ENCODE data around the gene GPX6.
"Not testable (repeated sequence)": the region's sequence is repeated elsewhere in the genome, so short reads cannot be mapped to it uniquely, and the experiment has no call there.

The GPX6 gene

GRCh38 chr6:28525496-28526039, 10.0 kb upstream of the GPX6 start, which contains the start of gene GPX5:
Gene GPX5 (plus strand): TSS chr6:28525881. CDS start chr6:28526014, 133 bp downstream.
- no peak for DNase-seq (ENCODE audit: low read depth in 2 of 2)

DNA sequence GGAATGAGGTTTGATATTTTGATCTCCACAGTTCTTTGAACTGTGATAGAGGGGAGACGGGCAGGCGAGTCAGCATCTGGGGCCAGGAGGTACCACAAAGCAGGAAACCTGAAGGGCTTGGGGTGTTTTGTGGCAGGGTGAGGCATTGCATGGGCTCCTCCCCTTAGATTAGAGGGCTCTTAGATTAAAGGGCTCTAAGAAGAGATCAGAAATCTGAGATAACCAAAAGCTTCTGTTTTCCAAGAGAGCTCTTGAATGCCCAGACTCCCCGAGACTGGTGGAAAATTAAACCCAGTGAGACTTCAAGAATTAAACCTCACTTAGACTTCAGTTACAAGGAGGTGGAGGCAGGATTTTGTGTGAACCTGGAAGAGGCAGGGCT, 7.6 kb upstream of the GPX6 start:
- no peak for DNase-seq (ENCODE audit: low read depth in 2 of 2)

DNA sequence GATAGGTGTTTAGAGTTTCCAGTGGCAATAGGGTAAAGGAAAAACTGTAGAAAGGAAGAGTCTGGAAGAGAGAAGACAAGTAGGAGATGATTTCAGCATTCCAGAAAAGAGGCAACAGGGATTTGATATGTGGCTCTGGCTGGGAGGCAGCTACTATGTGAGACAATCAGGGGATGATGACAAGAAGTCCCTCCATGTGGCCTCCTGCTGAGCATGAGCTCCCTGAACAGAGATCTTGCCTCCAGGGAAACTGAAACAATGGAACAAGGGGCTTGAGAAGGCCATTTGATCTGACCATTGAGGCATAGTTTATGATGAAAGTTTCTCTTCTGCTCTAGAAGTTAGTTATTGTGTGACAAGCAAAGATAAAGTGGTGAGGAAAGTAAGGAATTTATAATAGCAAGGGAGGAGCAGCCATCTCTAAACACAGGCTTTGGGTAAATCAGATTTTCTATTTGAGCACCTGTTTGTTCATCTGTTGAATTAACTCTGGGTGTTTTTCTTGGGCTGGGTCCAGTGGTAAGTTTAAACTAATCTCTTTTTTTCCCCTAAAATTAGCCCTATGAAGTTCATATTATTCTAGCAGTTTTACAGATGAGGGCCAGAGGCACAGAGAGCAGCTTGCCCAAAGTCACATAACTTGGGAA, 7.1 kb upstream of the GPX6 start:
- no peak for DNase-seq (ENCODE audit: low read depth in 2 of 2)

DNA sequence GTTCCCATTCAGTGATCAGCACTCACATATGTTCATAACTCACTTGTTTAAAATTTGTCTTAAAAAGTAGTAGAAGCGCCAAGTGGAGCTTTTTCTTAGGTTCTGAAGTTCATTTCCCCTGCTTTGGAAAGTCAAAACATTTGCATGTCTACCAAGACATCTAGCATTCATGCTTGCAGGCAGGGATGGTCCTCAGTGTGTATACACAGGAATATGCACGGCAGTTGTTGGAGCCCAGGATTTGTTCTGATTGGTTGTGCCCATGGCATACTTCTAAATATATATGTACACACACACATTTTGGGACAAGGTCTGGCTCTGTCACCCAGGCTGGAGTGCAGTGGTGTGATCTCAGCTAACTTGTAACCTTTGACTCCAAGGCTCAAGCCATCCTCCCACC, 2.4 kb upstream of the GPX6 start:
- no peak for DNase-seq (ENCODE audit: low read depth in 2 of 2)

- not testable (repeated sequence) for DNase-seq (ENCODE audit: low read depth in 2 of 2)
Observed at GRCh38 chr6:28512387-28512786, 3.2 kb downstream of the GPX6 start.

GRCh38 chr6:28511628-28512300, 3.8 kb downstream of the GPX6 start:
- DNase-seq (ENCODE audit: low read depth in 2 of 2) = no peak

GRCh38 chr6:28506807-28507475, 8.7 kb downstream of the GPX6 start:
- no peak for DNase-seq (ENCODE audit: low read depth in 2 of 2)

DNA sequence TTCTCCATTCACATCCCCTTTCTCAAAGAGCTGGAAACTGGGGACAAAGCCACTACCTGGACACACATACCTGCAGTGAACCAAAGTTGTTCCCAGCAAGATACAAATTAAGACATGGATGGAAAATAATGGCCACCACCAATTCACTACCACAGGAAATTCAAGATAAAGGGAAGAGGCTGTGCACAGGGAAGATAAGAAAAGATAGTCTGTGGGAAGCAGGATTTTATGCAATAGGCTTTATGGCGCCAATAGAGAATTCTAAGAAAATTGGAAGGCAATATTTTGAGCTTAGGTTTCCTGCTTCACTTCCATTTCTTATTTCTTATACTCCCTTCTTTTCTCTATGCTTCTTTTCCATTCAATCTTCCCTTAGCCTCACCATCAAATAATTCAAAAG, 9.9 kb downstream of the GPX6 start:
- DNase-seq (ENCODE audit: low read depth in 2 of 2) = no peak

- not testable (repeated sequence) for DNase-seq (ENCODE audit: low read depth in 2 of 2)
Observed at GRCh38 chr6:28502709-28503305, 12.8 kb downstream of the GPX6 start.

GRCh38 chr6:28502136-28502535, 13.5 kb downstream of the GPX6 start:
- DNase-seq (ENCODE audit: low read depth in 2 of 2) = not testable (repeated sequence)

- no peak for DNase-seq (ENCODE audit: low read depth in 2 of 2)
Observed at GRCh38 chr6:28501259-28501658, 14.3 kb downstream of the GPX6 start.

DNA sequence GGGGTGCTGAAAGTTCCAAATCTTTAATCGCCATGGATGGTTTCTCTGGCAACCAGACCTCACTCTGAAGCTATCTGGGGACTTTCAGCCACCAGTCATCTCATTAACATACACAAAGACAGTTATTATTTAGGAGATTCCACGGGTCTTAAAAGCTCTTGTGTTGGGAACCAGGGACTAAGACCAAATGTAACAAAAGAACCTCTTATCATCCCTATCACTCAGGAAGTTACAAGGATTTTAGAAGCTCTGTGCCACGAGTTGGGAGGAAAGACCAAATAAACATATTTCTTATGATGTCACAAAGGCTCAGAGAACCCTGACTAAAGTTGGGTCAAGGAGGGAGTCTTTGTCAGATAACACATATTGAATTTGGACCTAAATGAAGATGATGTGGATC, 17.7 kb downstream of the GPX6 start:
- DNase-seq (ENCODE audit: low read depth in 2 of 2) = no peak

DNA sequence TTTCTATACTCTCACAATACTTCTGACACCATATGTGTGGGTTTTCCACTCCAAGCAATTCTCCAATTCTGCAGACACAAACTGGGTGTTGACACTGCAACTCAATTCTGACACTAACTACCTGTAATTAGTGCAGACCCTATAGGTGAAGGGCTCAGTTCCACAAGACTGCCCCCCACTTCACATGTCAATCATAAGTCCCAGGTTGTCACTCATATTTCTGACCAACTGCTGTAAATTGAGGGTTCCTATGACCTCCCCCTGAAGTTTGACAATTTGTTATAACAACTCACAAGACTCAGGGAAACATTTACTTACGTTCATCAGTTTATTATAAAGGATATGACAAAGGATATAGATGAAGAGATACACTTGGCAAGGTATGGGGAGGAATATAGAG, 18.3 kb downstream of the GPX6 start:
- DNase-seq (ENCODE audit: low read depth in 2 of 2) = no peak

- no peak for DNase-seq (ENCODE audit: low read depth in 2 of 2)
Observed at GRCh38 chr6:28496099-28496779, 19.4 kb downstream of the GPX6 start.

- no peak for DNase-seq (ENCODE audit: low read depth in 2 of 2)
Observed at GRCh38 chr6:28491984-28492317, 23.6 kb downstream of the GPX6 start.

DNA sequence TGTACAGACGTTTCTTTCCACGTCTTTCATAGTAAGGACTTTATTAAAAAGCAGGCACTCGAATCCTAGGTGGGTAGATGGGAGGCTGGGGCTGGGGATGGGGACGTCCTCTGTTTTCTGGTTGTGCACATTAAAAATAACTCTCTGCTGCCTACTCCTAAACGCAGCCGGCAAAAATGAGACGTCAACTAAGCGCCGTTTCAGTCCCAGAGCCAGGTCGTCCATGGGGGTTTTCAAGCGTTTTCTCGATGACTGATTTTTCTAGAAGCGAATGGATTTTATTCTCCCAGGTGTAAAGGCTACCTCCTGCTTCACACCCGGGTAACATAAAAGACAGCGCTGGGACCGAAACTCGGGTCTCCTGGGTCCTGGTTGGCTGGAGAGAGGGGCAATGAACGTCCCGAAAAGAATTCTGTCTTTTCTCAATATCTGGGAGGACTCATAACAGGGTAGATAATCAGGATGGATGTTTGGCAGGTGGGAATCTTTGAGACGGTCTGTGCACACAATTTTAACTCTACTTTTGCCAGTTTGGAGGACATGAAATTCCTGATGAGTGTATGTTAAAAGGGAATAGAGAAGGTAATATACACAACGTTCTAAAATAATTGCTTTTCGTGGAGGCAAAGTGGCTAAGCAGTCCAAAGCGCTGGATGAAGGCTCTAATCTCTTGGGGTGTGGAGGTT, 25.2 kb downstream of the GPX6 start:
- DNase-seq (ENCODE audit: low read depth in 2 of 2) = no peak

- peak; percentile 15 to 30 for DNase-seq (ENCODE audit: low read depth in 2 of 2)
Observed at GRCh38 chr6:28489366-28490204, 26.0 kb downstream of the GPX6 start.

DNA sequence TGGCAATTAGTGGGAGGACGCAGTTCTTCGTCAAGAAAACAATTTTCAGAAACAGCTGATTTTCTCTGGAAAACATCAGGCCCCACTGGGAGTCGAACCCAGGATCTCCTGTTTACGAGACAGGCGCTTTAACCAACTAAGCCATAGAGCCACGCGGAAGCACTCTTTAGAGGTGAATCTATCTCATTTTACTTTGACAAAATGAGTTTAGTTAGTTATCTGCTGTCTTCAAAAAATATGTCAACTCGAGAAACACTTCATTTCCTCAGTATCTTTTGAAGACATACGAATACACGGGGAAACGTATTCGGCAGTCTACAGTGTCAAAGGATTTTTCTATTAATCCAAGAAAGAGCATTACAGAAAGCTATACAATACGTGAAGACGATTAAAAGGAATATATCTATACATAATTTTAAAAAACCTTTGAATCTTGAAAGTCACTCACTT, 26.7 kb downstream of the GPX6 start:
- peak in 1 of 2 donors; percentile 14 for DNase-seq (ENCODE audit: low read depth in 2 of 2)

DNA sequence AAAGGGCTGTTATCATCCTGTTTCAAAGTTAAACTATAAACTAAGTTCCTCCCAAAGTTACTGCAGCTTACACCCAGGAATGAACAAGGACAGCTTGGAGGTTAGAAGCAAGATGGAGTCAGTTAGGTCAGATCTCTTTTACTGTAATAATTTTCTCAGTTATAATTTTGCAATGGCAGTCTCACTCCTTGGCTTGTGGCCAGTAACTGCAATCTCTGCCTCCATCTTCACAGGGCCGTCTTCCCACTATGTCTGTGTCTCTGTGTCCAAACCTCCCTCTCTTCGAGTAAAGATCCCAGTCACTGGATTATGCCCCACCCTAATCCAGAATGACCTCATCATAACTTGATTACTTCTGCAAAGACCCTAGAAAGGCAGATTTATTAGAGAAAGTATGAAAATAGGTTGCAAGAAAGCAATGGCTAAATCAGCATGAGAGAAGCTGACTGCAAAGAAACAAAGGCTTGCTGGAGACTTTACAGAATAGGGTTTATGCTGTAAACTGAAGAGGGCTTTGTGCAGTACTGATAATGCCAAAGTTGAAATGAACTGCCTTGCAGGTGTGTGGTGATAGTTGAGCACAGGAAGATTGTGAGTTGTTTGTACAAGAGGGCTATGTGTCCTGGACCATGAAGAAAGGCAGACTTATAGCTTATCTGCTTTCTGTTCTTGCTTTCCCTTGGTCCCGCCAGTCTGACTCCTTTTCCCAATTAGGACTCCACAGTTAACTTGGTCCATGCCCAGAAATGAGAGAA, 28.4 kb downstream of the GPX6 start:
- DNase-seq (ENCODE audit: low read depth in 2 of 2) = no peak

GRCh38 chr6:28486533-28486932, 29.1 kb downstream of the GPX6 start:
- no peak for DNase-seq (ENCODE audit: low read depth in 2 of 2)
